OCI-LY7 (cell line): Measurements from ENCODE around the gene HOXA1. TPM values are rescaled to one million over a fixed set of nuclear protein-coding genes. Genes with fewer than 3 reads are reported as not detected.

ENCODE experiments used
- BruUV-seq: library from RNA; stranded (reverse); fragments of 400-500 nt; replicated peaks from 2 replicates; lab custom pipeline; 2021; lab: Mats Ljungman, UMichigan
- CTCF ChIA-PET: fragments of 300-600 bp; sonication (Branson Sonifier 250); formaldehyde crosslinking; loops from one replicate; lab custom pipeline; 2022; ENCODE audit warnings: antibody characterized with exemption; ENCODE audit not compliant: unreplicated experiment; lab: Charles Lee
- POLR2A ChIA-PET: fragments of 300-600 bp; sonication (Branson Sonifier 250); formaldehyde crosslinking; loops from one replicate; lab custom pipeline; 2022; ENCODE audit warnings: antibody characterized with exemption; lab: Charles Lee
- DNase-seq: peaks from one replicate; pipeline ENCODE4 v3.0.0-alpha.2; 2015; ENCODE audit warnings: low spot score
- H2AFZ ChIP-seq: fragments of 200-600 bp; sonication (generic), shearing (Covaris generic); 2 replicates; pipeline ENCODE4 v1.6.1; 2014; ENCODE audit warnings: mild to moderate bottlenecking, antibody characterized with exemption, low read length, moderate library complexity
- H3K27ac ChIP-seq: fragments of 200-600 bp; sonication (generic); 2 replicates; pipeline ENCODE4 v1.5.1; 2014; ENCODE audit warnings: mixed run types, low read depth, mild to moderate bottlenecking, moderate library complexity, low read length, inconsistent platforms; ENCODE audit not compliant: poor library complexity, severe bottlenecking
- H3K36me3 ChIP-seq: fragments of 200-600 bp; sonication (generic); 2 replicates; pipeline ENCODE4 v1.6.1; 2014; ENCODE audit warnings: mild to moderate bottlenecking, antibody characterized with exemption, low read length, moderate library complexity, mixed read lengths; ENCODE audit not compliant: insufficient read depth
- H3K4me1 ChIP-seq: fragments of 200-600 bp; sonication (generic); 2 replicates; pipeline ENCODE4 v1.5.1; 2014; ENCODE audit warnings: mild to moderate bottlenecking, low read length; ENCODE audit not compliant: insufficient read depth, poor library complexity, severe bottlenecking
- H3K4me2 ChIP-seq: fragments of 200-600 bp; sonication (generic); 2 replicates; pipeline ENCODE4 v1.6.1; 2014; ENCODE audit warnings: mild to moderate bottlenecking, low read length
- H3K4me3 ChIP-seq: fragments of 200-600 bp; sonication (generic); 2 replicates; pipeline ENCODE4 v1.5.1; 2014; ENCODE audit warnings: mild to moderate bottlenecking, low read depth, low read length; ENCODE audit not compliant: poor library complexity, severe bottlenecking
- H3K79me2 ChIP-seq: fragments of 200-600 bp; sonication (generic); 2 replicates; pipeline ENCODE4 v1.6.1; 2016; ENCODE audit warnings: low read depth, mild to moderate bottlenecking, low read length, moderate library complexity, mixed read lengths; ENCODE audit not compliant: insufficient read depth
- H3K9me2 ChIP-seq: fragments of 200-600 bp; sonication (generic); 2 replicates; pipeline ENCODE4 v1.6.1; 2016; ENCODE audit warnings: mild to moderate bottlenecking, low read length, mixed read lengths; ENCODE audit not compliant: insufficient read depth
- H3K9me3 ChIP-seq: fragments of 200-600 bp; sonication (generic); 2 replicates; pipeline ENCODE4 v1.6.1; 2014; ENCODE audit warnings: mild to moderate bottlenecking, mixed run types, low read length, mixed read lengths
- H4K20me1 ChIP-seq: fragments of 200-600 bp; sonication (generic); 2 replicates; pipeline ENCODE4 v1.6.1; 2014; ENCODE audit warnings: mild to moderate bottlenecking, antibody characterized with exemption, low read length, moderate library complexity, mixed read lengths; ENCODE audit not compliant: insufficient read depth
- CTCF ChIP-seq: fragments of 200-600 bp; sonication (generic); conservative IDR thresholded peaks from 2 replicates; pipeline ENCODE4 v1.5.1; 2014; ENCODE audit warnings: mild to moderate bottlenecking, antibody characterized with exemption, low read length, moderate library complexity, mixed read lengths
- EZH2phosphoT487 ChIP-seq: fragments of 200-600 bp; sonication (generic); IDR thresholded peaks from 2 replicates; pipeline ENCODE4 v1.6.1; 2018; ENCODE audit warnings: low read depth, borderline replicate concordance, mild to moderate bottlenecking, mixed run types, antibody characterized with exemption, low read length, moderate library complexity, mixed read lengths
- intact Hi-C: fragments of 100-400 bp; cut with micrococcal nuclease; formaldehyde crosslinking; loops from one replicate; pipeline ENCODE4 v1.10.0; 2022; ENCODE audit not compliant: unreplicated experiment
- total RNA-seq, 2 experiments: library from RNA; depleted of rRNA in 1 of 2; stranded (reverse); fragments of >200 nt in 1 of 2; shearing (Covaris generic) in 1 of 2; gene quantifications; 2 replicates each; pipeline ENCODE4 v1.2.3, GENCODE V29; 2014 to 2022

The HOXA1 gene
- total RNA-seq, 2 experiments from 2014 or later = 3.0 to 8.2 TPM

- intact Hi-C loops = no loop called here
- ChIA-PET CTCF (no interaction called here), POLR2A (no interaction called here)
- no peaks in the 10 kb centered on the region for H3K9me2 ChIP-seq
- no TSS peak for BruUV-seq
- TF ChIP-seq EZH2phosphoT487 (no peak), CTCF (no peak)
- H3K4me1 ChIP-seq = no peaks in the 10 kb centered on the region
- H3K4me2 ChIP-seq = no peak overlapping the region
- H3K9me3 ChIP-seq = no peaks in the 10 kb centered on the region
- H2AFZ ChIP-seq = no peak overlapping the region
- H4K20me1 ChIP-seq = no peaks in the 10 kb centered on the region
- DNase-seq = no peak
- H3K36me3 ChIP-seq = 0 out of 2 replicates have a peak, but pooled peaks cover 5% of the 10 kb centered on the region
- H3K27ac ChIP-seq = no peak overlapping the region
- H3K4me3 ChIP-seq = no peak overlapping the region
- no peaks in the 10 kb centered on the region for H3K79me2 ChIP-seq
These were observed 42.7 kb upstream of the HOXA1 start for GRCh38 chr7:27138472-27138871.

GRCh38 chr7:27137640-27138315 is 42.0 kb upstream of the HOXA1 start:
- POLR2A ChIA-PET = no interaction called here
- CTCF ChIA-PET = no interaction called here
- DNase-seq = no peak
- no peak overlapping the region for H3K4me3 ChIP-seq
- H3K9me3 ChIP-seq = no peaks in the 10 kb centered on the region
- no peak overlapping the region for H3K4me2 ChIP-seq
- BruUV-seq = no TSS peak
- H2AFZ ChIP-seq = no peak overlapping the region
- no peaks in the 10 kb centered on the region for H3K9me2 ChIP-seq
- no peaks in the 10 kb centered on the region for H3K79me2 ChIP-seq
- no peak overlapping the region for H3K27ac ChIP-seq
- H4K20me1 ChIP-seq = no peaks in the 10 kb centered on the region
- H3K4me1 ChIP-seq = no peaks in the 10 kb centered on the region
- H3K36me3 ChIP-seq = 0 out of 2 replicates have a peak, but pooled peaks cover 5% of the 10 kb centered on the region
- no peak for TF ChIP-seq EZH2phosphoT487
- intact Hi-C loops = no loop called here

- POLR2A ChIA-PET = interaction anchor here (0.6 kb wide), 1 partner anchor 107 kb away, joined by 3 read pairs; no protein-coding TSS in a partner anchor
These were observed 38.6 kb upstream of the HOXA1 start for GRCh38 chr7:27134392-27134791.

More at GRCh38 chr7:27134392-27134791, 38.6 kb upstream of the HOXA1 start:
- H3K9me2 ChIP-seq = no peaks in the 10 kb centered on the region
- BruUV-seq = no TSS peak
- no peaks in the 10 kb centered on the region for H4K20me1 ChIP-seq
- no peaks in the 10 kb centered on the region for H3K9me3 ChIP-seq
- H3K4me1 ChIP-seq = peaks cover 4% of the 10 kb centered on the region
- no peak overlapping the region for H3K27ac ChIP-seq
- H3K4me3 ChIP-seq = no peak overlapping the region
- DNase-seq = no peak
- intact Hi-C loops = no loop called here
- H3K4me2 ChIP-seq = no peak overlapping the region
- no peaks in the 10 kb centered on the region for H3K36me3 ChIP-seq
- TF ChIP-seq CTCF = no peak
- no peak for TF ChIP-seq EZH2phosphoT487
- no peaks in the 10 kb centered on the region for H3K79me2 ChIP-seq
- CTCF ChIA-PET = no interaction called here
- H2AFZ ChIP-seq = no peak overlapping the region
